ENCODE measurements around the gene KCNQ4.

- TF ChIP-seq EZH2 (IDR thresholded peaks at IDR 0.05; ENCODE audit: low read depth, low read length, severe bottlenecking) = no peak
- no peak for TF ChIP-seq RFX5 (IDR thresholded peaks at IDR 0.05; ENCODE audit: borderline replicate concordance, low read depth, low read length)
- TF ChIP-seq, protein P1, sequence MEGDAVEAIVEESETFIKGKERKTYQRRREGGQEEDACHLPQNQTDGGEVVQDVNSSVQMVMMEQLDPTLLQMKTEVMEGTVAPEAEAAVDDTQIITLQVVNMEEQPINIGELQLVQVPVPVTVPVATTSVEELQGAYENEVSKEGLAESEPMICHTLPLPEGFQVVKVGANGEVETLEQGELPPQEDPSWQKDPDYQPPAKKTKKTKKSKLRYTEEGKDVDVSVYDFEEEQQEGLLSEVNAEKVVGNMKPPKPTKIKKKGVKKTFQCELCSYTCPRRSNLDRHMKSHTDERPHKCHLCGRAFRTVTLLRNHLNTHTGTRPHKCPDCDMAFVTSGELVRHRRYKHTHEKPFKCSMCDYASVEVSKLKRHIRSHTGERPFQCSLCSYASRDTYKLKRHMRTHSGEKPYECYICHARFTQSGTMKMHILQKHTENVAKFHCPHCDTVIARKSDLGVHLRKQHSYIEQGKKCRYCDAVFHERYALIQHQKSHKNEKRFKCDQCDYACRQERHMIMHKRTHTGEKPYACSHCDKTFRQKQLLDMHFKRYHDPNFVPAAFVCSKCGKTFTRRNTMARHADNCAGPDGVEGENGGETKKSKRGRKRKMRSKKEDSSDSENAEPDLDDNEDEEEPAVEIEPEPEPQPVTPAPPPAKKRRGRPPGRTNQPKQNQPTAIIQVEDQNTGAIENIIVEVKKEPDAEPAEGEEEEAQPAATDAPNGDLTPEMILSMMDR (IDR thresholded peaks at IDR 0.05; ENCODE audit: control extremely low read depth in 1 of 3, insufficient read depth in 1 of 3, low read depth in 1 of 3, low read length in 3 of 3) = no peak
- TF ChIP-seq POLR2A (IDR thresholded peaks at IDR 0.05; ENCODE audit: control extremely low read depth in 1 of 2, low read depth in 2 of 2, low read length in 2 of 2) = no peak
- TF ChIP-seq POLR2AphosphoS5 (IDR thresholded peaks at IDR 0.05; ENCODE audit: low read depth, low read length) = no peak
- no peak for TF ChIP-seq SIRT6 (IDR thresholded peaks at IDR 0.05; ENCODE audit: low read length)
- no peak for TF ChIP-seq JUND (IDR thresholded peaks at IDR 0.05; ENCODE audit: low read length)
- TF ChIP-seq, protein P2, sequence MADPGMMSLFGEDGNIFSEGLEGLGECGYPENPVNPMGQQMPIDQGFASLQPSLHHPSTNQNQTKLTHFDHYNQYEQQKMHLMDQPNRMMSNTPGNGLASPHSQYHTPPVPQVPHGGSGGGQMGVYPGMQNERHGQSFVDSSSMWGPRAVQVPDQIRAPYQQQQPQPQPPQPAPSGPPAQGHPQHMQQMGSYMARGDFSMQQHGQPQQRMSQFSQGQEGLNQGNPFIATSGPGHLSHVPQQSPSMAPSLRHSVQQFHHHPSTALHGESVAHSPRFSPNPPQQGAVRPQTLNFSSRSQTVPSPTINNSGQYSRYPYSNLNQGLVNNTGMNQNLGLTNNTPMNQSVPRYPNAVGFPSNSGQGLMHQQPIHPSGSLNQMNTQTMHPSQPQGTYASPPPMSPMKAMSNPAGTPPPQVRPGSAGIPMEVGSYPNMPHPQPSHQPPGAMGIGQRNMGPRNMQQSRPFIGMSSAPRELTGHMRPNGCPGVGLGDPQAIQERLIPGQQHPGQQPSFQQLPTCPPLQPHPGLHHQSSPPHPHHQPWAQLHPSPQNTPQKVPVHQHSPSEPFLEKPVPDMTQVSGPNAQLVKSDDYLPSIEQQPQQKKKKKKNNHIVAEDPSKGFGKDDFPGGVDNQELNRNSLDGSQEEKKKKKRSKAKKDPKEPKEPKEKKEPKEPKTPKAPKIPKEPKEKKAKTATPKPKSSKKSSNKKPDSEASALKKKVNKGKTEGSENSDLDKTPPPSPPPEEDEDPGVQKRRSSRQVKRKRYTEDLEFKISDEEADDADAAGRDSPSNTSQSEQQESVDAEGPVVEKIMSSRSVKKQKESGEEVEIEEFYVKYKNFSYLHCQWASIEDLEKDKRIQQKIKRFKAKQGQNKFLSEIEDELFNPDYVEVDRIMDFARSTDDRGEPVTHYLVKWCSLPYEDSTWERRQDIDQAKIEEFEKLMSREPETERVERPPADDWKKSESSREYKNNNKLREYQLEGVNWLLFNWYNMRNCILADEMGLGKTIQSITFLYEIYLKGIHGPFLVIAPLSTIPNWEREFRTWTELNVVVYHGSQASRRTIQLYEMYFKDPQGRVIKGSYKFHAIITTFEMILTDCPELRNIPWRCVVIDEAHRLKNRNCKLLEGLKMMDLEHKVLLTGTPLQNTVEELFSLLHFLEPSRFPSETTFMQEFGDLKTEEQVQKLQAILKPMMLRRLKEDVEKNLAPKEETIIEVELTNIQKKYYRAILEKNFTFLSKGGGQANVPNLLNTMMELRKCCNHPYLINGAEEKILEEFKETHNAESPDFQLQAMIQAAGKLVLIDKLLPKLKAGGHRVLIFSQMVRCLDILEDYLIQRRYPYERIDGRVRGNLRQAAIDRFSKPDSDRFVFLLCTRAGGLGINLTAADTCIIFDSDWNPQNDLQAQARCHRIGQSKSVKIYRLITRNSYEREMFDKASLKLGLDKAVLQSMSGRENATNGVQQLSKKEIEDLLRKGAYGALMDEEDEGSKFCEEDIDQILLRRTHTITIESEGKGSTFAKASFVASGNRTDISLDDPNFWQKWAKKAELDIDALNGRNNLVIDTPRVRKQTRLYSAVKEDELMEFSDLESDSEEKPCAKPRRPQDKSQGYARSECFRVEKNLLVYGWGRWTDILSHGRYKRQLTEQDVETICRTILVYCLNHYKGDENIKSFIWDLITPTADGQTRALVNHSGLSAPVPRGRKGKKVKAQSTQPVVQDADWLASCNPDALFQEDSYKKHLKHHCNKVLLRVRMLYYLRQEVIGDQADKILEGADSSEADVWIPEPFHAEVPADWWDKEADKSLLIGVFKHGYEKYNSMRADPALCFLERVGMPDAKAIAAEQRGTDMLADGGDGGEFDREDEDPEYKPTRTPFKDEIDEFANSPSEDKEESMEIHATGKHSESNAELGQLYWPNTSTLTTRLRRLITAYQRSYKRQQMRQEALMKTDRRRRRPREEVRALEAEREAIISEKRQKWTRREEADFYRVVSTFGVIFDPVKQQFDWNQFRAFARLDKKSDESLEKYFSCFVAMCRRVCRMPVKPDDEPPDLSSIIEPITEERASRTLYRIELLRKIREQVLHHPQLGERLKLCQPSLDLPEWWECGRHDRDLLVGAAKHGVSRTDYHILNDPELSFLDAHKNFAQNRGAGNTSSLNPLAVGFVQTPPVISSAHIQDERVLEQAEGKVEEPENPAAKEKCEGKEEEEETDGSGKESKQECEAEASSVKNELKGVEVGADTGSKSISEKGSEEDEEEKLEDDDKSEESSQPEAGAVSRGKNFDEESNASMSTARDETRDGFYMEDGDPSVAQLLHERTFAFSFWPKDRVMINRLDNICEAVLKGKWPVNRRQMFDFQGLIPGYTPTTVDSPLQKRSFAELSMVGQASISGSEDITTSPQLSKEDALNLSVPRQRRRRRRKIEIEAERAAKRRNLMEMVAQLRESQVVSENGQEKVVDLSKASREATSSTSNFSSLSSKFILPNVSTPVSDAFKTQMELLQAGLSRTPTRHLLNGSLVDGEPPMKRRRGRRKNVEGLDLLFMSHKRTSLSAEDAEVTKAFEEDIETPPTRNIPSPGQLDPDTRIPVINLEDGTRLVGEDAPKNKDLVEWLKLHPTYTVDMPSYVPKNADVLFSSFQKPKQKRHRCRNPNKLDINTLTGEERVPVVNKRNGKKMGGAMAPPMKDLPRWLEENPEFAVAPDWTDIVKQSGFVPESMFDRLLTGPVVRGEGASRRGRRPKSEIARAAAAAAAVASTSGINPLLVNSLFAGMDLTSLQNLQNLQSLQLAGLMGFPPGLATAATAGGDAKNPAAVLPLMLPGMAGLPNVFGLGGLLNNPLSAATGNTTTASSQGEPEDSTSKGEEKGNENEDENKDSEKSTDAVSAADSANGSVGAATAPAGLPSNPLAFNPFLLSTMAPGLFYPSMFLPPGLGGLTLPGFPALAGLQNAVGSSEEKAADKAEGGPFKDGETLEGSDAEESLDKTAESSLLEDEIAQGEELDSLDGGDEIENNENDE (IDR thresholded peaks at IDR 0.05; ENCODE audit: insufficient replicate concordance, low read length) = no peak
- no peak for TF ChIP-seq JUN (IDR thresholded peaks at IDR 0.05; ENCODE audit: low read depth, low read length)
- no peak for TF ChIP-seq CREB1 (IDR thresholded peaks at IDR 0.05)
- TF ChIP-seq CHD2 (IDR thresholded peaks at IDR 0.05; ENCODE audit: low read length) = no peak
Observed at GRCh38 chr1:40829631-40830245, 46.2 kb downstream of the KCNQ4 start.
